ENCODE results near the gene HSD17B1.
A peak's percentile ranks its signal among the peaks of the same experiment; 100 is the strongest.

The HSD17B1 gene

DNA sequence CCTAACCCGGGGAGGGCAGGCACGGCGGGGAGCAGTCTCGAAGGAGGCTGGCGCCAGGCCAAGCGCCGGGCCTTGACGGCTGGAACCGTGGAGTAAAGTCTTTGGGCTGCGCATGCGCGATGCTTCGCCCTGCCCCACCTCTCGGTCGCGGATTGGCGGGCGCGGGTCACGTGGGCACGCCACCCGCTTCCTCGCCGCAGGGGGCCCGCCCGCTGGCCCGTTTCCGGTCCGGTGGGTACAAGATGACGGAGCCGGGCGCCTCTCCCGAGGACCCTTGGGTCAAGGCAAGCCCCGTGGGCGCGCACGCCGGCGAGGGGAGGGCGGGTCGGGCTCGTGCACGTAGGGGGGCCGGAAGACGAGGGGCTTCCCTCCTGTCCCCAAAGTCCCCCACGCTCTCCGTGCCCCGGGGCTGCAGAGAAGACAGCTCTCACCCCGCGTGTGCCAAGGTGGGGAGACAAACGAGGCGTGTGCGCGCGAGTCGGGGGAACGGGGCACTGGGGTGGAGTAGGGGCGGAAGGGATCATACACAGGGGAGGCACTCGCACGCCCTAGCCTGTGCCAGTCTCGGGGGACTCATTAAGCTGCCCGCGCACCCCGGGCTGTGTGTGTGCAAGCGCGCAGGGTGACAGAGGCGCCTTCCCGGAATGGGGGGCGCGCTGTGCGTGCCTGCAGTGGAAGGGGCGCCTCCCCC is 14.3 kb downstream of the HSD17B1 start, which contains the start of gene MLX:
MLX (plus strand) TSS at position 218 of the 691 bp plus-strand sequence; CDS start at position 243, 25 bp downstream.
- peak; percentile 100 for DNase-seq (ENCODE audit: low spot score)

DNA sequence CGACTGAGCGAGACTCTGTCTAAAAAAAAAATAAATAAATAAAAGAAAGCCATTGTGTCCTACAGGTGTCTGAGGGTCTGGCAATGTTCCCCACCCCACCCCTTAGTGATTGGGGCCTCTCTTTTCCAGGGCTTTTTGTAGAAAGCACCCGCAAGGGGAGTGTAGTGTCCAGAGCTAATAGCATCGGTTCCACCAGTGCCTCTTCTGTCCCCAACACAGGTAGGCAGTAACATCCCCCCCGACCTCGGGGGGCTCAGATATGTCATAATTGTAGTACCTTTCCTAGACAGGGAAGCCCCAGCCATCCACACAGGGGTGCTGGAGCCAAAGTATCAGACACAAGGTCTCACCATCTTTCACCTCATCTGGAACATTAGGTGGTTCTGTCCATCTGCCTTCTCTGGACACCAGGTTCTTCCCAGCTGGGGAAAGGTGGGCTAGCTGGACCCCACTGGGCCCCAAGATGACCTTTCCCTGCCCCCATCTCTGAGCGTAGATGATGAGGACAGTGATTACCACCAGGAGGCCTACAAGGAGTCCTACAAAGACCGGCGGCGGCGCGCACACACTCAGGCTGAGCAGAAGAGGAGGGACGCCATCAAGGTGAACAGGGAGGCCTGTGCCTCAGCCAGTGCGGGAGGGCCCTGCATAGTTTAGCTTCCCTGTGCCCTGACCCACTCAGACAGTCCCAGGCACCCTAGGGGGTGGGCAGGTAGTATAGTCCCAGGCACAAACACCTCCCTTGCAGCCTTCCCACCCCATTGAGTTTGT is 15.8 kb downstream of the HSD17B1 start:
- DNase-seq (ENCODE audit: low spot score), result no peak

GRCh38 chr17:42571435-42572225 is 18.9 kb downstream of the HSD17B1 start:
- no peak for DNase-seq (ENCODE audit: low spot score)

DNA sequence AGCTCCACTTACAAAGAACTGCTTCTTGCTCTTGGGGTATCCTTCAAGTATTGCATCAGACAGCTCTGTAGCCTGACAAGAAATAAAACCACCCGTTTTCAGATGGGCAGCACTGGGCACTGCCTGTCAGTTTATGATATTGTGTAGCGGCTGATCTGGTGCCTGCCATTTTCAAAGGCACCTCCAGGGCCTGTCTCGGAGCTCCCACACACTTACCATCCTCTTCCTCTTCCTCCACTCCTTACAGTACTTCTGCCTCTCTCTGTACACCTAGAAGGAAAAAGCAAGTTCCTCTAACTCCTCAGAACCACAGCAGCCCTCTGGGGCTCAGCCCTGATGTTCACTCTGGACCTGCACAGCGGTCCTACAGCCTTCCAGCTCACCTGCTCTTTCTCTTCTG is 20.4 kb downstream of the HSD17B1 start:
- DNase-seq (ENCODE audit: low spot score), result no peak

DNA sequence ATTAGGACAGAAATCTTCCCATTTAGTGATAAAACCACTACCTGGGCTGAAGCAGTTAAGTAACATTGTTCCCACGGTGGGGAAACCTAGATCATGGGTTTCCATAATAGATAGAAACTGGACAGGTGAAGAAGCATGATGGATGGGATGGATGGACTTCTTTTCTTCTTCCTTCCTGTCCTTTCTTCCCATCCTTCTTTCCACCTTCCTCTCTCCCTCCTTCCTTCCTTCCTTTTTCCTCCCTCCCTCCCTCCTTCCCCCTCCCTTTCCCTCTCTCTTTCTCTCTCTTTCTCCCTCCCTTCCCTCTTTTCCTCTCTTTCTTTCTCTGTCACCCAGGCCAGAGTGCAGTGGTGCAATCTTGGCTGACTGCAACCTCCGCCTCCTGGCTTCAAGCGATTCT is 21.7 kb downstream of the HSD17B1 start:
- DNase-seq (ENCODE audit: low spot score), result no peak

DNA sequence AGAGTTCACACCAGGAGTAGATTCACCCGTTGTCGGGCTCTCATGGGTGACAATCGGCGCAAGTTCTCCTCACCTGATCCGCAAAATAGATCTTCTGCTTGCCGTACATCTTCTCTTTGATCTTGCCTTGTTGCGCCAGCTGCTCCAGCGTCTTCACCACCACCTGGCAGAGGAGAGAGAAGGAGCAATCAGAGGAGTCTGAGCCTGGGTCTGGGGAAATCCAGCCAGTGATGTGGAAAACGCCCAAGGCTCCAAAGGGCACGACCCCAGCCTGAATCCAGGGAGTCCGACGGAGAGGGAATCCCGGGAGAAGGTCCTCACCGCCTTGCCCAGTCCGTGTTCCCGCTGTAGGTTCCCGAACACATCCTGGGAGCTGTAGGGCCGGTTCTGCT is 24.4 kb downstream of the HSD17B1 start:
- DNase-seq (ENCODE audit: low spot score), result no peak

DNA sequence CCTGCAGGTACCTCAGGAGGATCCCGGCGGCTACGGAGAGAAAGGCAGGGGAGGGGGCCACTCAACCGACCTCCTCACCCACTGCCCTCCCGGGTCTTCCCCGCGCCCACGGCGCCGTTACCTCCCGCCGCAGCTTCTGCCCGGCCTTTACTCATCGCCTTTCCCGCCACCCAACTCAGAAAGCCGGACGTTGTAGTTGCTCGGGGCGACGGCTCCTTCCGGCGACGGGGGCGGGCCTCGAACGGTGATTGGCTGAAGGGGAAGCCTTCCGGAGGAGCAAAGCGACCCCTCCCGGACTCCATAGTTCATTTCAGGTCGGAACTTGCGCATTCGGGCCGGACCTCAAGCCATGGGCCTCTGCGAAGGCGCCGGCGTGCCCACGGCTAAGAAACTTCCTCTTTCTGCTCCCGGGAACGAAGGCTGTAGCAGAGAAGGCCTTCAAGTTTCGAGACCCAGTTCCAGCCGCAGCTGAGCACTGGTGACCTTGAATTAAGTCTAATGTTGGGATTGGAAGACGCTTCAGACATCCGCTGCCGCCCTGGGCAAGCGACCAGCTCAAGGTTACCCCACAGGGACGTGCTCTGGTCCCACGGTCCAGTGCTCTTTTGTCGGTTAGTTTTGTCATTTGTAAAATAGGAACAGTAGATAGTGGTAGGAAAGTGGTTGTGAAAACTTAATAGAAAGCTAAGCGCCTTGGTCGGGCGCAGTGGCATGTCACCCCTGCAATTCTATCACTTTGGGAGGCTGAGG is 25.0 kb downstream of the HSD17B1 start, which contains the start of gene PSMC3IP:
PSMC3IP (minus strand) TSS at position 198 of the 750 bp plus-strand sequence; CDS start at position 155, 43 bp downstream.
- DNase-seq (ENCODE audit: low spot score), result peak; percentile 97

DNA sequence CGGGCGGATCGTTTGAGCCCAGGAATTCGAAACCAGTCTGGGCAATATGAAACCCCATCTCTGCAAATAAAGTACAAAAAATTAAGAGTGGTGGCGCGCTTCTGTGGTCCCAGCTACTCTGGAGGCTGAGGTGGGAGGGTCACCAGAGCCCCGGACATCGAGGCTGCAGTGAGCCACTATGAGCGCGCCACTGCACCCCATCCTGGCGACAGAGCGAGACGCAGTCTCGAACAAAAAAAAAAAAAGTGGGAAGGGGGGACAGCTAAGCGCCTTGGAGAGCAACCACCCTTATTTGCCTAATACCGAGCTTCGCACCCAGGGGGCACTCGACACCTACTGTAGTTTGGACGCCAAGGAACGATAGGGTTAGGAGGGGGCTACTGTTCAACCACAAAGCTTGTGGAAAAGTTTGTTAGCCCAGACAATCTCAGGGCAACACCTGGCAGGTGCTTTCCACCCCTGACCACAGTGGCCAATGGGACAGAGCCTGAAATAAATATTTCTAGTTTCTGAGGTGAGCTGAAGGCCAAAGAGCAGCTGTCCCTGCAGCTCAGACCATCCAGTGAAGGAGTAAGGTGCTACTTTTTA is 25.7 kb downstream of the HSD17B1 start:
- DNase-seq (ENCODE audit: low spot score), result peak; percentile 93

DNA sequence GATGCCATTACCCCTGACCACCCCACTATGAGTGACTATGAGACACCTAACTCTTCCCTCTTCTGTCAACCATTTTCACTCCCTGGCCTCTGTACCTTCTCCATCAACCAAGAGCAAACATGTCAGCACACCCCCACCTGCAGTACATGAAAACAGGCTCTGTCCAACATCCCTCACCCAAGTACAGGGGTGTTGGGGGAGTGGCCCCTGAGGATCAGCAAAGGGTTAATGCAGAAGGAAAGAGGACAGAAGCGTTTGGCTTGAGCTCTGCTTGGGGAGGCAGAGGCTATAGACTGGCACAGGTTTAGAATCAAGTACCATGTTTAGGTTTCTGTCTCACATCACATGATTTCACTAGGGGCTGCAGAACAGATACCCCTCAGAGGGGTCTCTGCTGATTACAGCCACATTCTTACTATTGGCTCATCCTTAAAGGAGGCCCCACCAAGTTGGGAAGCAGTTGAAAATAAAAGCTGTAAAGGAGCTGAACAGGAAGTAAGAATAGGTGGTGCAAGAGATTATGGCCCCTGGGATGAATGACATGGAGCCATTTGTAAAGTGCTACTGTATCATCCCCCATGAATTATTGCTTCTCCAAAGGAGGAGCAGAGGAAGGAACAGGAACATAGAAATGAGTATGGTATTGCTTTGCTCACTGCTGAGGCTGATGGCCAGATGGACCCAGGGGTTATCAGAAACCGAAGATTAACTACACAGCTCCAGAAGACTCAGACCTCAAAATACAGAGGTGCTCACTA is 27.2 kb downstream of the HSD17B1 start:
- no peak for DNase-seq (ENCODE audit: low spot score)

DNA sequence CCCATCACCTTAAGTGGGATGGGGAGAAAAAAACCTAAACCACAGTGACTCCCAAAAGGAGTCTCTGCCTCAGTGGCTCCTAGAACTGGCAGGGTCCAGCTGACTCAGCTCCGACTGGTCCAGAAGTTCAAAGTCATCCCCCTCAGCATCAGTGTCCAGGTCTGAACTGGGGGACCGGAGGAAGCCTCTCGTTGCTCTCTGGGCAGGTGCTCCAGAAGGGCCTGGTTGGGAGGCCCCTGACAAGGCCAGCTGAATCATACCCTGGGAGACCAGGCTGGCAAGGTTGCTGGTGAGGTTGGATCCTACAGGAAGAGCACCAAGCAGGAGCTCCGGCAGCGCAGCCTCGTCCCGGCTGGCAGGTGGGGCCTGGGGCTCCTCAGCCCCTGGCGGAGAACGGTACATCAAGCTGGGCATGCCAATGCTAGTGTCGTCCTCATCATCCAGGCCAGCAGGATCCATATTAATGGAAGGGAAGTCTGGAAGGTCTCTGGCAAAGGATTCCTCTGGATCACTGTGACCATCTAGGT is 29.1 kb downstream of the HSD17B1 start:
- no peak for DNase-seq (ENCODE audit: low spot score)

DNA sequence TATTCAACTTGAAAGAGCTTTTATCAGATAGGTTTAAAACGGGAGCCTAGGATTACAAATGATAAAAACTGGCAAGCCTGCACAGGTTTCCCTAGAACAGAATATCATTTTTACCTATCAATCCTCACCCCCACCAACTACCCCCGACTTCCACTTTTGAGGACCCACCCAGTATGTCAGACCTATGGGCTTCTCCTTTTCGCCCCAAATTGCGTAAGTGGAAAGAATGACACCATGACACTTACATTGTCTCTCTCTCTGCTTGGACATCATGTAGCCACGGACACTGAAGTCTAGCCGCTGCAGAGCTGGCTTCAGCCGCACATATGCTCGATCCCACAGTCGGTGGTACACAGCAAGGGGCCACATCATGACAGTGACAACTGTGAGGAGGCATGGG is 32.2 kb downstream of the HSD17B1 start:
- DNase-seq (ENCODE audit: low spot score), result no peak

DNA sequence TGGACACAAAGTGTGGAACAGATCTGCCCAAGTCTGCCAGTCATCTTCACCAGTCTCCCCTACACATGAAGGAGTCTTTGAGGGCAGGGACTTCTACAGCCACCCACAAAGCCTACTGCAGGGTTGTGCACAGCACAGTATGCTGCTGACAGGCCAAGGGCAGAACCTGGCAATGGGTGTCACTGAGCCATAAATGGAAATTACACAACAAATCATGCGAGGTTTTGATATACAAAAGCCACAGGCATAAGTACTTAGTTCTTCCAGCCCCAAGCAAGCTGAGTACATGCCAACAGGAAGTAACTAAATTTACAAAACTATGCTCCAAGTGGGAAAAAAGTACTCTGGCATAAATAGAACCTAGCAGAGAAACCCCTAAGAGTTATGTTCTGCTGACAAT is 32.6 kb downstream of the HSD17B1 start:
- DNase-seq (ENCODE audit: low spot score), result no peak

DNA sequence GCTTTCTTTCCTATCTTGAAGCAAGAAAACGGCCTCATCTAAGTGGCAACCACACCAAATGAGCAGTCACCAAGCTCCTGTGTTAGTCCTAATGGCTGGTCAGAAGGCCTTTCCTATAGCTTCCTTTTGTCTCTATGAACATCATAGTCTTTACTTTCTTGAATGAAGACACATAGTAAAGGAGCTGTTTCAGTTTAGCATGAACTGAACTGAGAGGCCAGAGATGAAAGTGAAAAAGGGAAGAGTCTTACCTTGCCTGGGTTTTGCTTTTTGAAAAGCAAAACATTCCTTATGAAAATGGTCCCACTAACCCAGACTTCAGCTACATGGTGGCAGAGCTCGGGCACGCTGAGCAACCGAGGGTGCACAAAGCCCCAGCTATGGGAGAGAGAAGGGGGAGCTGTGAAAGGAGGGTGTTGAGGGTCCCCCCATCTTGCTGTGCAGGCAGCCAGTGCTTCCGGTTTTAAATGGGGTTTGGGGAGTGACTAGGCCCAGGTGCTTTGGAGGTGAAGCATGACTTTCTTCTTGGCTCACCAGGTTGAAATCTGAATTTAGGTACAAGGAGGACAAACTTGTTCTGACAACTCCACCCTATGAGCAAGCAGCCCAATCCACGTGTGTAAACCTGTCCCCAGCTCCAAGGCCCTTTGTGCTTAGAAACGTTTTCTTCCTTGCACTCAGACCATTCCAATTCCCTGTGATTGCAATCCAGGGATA is 33.9 kb downstream of the HSD17B1 start:
- DNase-seq (ENCODE audit: low spot score), result no peak

GRCh38 chr17:42590886-42591285 is 38.2 kb downstream of the HSD17B1 start:
- DNase-seq (ENCODE audit: low spot score), result no peak

DNA sequence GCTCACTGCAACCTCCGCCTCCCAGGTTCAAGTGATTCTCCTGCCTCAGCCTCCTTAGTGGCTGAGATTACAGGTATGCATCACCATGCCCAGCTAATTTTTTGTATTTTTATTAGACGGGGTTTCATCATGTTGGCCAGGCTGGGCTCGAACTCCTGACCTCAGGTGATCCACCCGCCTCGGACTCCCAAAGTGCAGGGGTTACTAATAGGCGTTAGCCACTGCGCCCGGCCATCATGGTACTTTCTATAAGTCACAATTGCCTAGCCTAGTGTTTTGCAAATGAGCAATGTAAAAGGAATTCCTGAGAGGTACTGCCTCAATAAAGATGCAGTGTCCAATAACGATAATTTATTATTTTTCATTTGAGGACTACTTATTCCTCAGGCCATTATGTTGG is 38.7 kb downstream of the HSD17B1 start:
- DNase-seq (ENCODE audit: low spot score), result no peak

GRCh38 chr17:42596386-42596785 is 43.7 kb downstream of the HSD17B1 start:
- DNase-seq (ENCODE audit: low spot score), result no peak

DNA sequence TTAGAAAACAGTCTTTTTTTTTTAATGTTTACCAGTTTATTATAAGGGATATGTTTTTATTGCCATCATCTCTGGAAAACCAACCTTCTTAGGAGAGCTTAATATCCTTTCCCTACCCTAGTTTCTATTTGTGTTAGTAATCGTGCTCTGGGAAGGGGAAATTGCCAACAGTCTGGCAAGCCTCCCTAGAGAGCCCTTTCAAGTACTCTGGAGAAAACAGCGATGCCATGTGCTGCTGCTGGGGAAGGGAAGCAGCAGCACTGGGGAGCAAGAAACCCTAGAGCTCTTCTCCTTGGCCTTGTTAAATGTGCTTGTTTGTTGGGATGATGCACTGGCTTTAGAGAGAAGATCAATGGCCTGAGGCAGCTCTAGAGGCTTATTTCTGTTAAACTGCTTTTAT is 46.2 kb downstream of the HSD17B1 start:
- no peak for DNase-seq (ENCODE audit: low spot score)

DNA sequence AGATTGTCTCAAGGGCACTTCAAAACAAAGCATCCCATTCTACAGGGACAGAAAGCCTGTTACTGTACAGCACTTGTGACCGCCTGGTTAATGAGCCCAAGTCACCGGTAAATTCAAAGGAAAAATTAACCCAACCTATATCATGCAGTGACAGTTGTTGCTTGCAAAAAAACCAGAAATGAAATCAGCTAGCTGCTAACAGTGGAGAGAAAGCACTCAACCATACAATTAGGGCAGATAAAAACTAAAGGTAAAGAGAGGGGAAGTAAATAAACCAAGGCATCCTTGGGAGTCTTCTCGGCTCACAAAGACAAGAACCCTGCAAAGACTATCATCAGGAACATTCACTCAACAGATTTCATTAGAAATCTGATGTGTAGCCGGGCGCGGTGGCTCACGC is 50.6 kb downstream of the HSD17B1 start:
- DNase-seq (ENCODE audit: low spot score), result no peak

All from HuH-7 (cell line).